GM10248 (cell line): Measurements from ENCODE around the gene SERPINA3.

ENCODE experiments used
- CTCF ChIA-PET: fragments of 300-600 bp; sonication (Branson Sonifier 250); formaldehyde crosslinking; extraction: SDS; loops from one replicate; lab custom pipeline; 2021; ENCODE audit warnings: antibody characterized with exemption; lab: Yijun Ruan, JAX
- POLR2A ChIA-PET: fragments of 350-650 bp; sonication (Branson Sonifier 250); formaldehyde crosslinking; extraction: SDS; loops from one replicate; lab custom pipeline; 2020; ENCODE audit warnings: antibody characterized with exemption; lab: Yijun Ruan, JAX
- DNase-seq: peaks from one replicate; pipeline ENCODE4 v3.0.0; 2012; ENCODE audit errors: extremely low spot score
- CTCF ChIP-seq: IDR thresholded peaks from 2 replicates; pipeline ENCODE4 v1.5.1; 2012; ENCODE audit warnings: mild to moderate bottlenecking, low read depth; ENCODE audit errors: extremely low read depth, missing control alignments, control extremely low read depth

Gene SERPINA3

GRCh38 chr14:94593376-94593748 is 18.8 kb upstream of the SERPINA3 start:
- POLR2A ChIA-PET: no interaction called here
- no peak for DNase-seq
- TF ChIP-seq CTCF: no peak
- CTCF ChIA-PET: no interaction called here

- no peak for DNase-seq
- CTCF ChIA-PET: no interaction called here
- no peak for TF ChIP-seq CTCF
- POLR2A ChIA-PET: no interaction called here
Observed at GRCh38 chr14:94593749-94594431, 18.3 kb upstream of the SERPINA3 start.

- POLR2A ChIA-PET: no interaction called here
- CTCF ChIA-PET: no interaction called here
- DNase-seq: no peak
- TF ChIP-seq CTCF: no peak
Observed at GRCh38 chr14:94594441-94594840, 17.8 kb upstream of the SERPINA3 start.

GRCh38 chr14:94595912-94596311 is 16.3 kb upstream of the SERPINA3 start:
- ChIA-PET CTCF (interaction anchor here (0.7 kb wide), 1 partner anchor 9 kb away, joined by 3 read pairs; no protein-coding TSS in a partner anchor), POLR2A (no interaction called here)
- DNase-seq: no peak
- no peak for TF ChIP-seq CTCF

- TF ChIP-seq CTCF: no peak
- CTCF ChIA-PET: no interaction called here
Observed at GRCh38 chr14:94596361-94596760, 15.8 kb upstream of the SERPINA3 start.

GRCh38 chr14:94597788-94598187 is 14.4 kb upstream of the SERPINA3 start:
- TF ChIP-seq CTCF: no peak
- DNase-seq: no peak
- ChIA-PET CTCF (no interaction called here), POLR2A (no interaction called here)

More at GRCh38 chr14:94596361-94596760, 15.8 kb upstream of the SERPINA3 start:
- POLR2A ChIA-PET: no interaction called here
- no peak for DNase-seq

- ChIA-PET POLR2A (no interaction called here), CTCF (no interaction called here)
- DNase-seq: no peak
- TF ChIP-seq CTCF: no peak
Observed at GRCh38 chr14:94598506-94598815, 13.7 kb upstream of the SERPINA3 start.
